ENCODE results near the gene KCNQ4.
A peak's percentile ranks its signal among the peaks of the same experiment; 100 is the strongest.

KCNQ4 gene

DNA sequence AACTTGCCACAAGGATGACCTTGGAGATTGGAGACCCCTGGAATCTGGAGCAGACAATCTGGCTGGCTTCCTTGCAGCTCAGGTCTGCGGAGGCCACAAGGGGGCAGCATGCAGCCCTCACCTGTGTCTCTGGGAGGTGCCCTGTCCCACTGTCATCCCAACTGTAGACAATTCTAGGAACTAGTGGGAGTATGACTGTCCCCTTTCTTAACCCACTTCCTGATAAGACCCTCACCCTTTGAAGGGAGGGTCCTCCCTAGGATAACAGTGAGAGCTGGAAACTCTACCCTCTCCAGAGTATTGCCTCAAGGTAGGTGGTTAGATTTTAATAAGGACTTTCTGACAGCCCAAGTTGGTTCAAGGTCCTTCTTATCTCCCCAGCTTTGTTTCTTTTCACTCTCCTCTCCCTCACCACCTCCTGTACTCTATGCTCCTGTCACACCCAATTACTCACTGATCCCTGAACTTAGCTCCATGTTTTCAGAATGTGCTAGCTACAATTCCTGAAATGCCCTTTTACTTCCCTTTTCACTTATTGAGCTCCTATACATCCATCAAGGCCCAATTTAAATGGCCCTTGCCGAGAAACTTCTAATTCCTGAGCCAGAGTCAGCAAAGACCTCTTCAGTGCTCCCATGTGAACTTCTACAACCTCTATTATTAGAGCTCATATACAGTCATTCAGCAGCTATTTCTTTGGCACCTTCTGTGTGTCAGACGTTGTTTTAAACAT, 9.2 kb upstream of the KCNQ4 start:
- H3K27me3 ChIP-seq (ENCODE audit: insufficient read depth, low read length) = no peaks in the 10 kb centered on the region
- peaks cover 7% of the 10 kb centered on the region for H3K9me3 ChIP-seq (ENCODE audit: low read length)
- no peaks in the 10 kb centered on the region for H3K4me1 ChIP-seq (ENCODE audit: insufficient read depth, low read length)
- H3K36me3 ChIP-seq (ENCODE audit: insufficient read depth, low read length) = peaks cover 40% of the 10 kb centered on the region
- no peak overlapping the region for H2AFZ ChIP-seq (ENCODE audit: low read depth, low read length)
- H3K4me3 ChIP-seq (ENCODE audit: low read length) = no peak overlapping the region

DNA sequence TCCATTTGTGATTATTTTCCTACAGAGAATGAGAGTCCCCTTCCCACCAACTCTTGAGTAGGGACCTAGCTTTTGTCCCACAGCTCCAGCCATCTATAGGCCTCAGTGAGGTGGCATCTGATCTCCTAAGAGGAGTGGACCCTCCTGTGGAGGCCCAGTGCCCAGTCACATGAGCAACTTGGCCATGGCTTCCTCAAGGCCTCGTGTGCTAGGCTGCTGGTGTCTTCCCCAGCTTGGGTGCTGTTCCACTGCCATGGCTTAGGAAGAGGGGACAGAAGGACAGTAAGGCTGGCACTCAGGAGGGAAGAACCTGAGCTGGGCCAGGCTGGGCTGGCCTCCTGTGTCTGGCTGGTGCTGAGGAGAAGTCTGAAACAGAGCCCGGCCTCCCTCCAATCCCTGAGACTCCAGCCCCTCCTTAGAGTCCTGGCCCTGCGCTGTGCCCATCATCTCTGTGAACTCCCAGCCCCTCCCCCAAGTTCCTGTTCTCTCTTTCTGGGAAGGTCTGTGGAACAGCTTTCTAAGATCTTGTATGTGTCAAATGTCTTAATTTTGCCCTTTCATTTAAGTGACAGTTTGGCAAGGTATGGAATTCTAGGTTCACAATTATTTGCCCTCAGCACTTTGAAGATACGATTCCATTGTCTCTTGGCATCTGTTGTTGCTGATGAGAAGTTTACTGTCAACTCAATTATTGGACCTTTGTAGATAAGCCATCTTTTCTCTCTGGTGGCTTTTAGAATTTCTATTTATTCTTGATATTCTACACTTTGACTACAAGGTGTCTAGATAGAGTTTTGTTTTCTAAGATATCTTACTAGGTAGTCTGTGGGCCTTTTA, 7.1 kb upstream of the KCNQ4 start:
- Histone ChIP-seq H3K9me3 (ENCODE audit: low read length) (peaks cover 7% of the 10 kb centered on the region), H3K27me3 (ENCODE audit: insufficient read depth, low read length) (no peaks in the 10 kb centered on the region), H3K4me1 (ENCODE audit: insufficient read depth, low read length) (no peaks in the 10 kb centered on the region), H2AFZ (ENCODE audit: low read depth, low read length) (no peak overlapping the region), H3K36me3 (ENCODE audit: insufficient read depth, low read length) (peaks cover 21% of the 10 kb centered on the region), H3K4me3 (ENCODE audit: low read length) (no peak overlapping the region)

- peaks cover 13% of the 10 kb centered on the region for H3K36me3 ChIP-seq (ENCODE audit: insufficient read depth, low read length)
- H3K4me1 ChIP-seq (ENCODE audit: insufficient read depth, low read length) = peaks cover 5% of the 10 kb centered on the region
- peaks cover 7% of the 10 kb centered on the region for H3K9me3 ChIP-seq (ENCODE audit: low read length)
- H2AFZ ChIP-seq (ENCODE audit: low read depth, low read length) = no peak overlapping the region
- H3K27me3 ChIP-seq (ENCODE audit: insufficient read depth, low read length) = peaks cover 3% of the 10 kb centered on the region
- no peak overlapping the region for H3K4me3 ChIP-seq (ENCODE audit: low read length)
These were observed 6.2 kb upstream of the KCNQ4 start for GRCh38 chr1:40777224-40777970.

DNA sequence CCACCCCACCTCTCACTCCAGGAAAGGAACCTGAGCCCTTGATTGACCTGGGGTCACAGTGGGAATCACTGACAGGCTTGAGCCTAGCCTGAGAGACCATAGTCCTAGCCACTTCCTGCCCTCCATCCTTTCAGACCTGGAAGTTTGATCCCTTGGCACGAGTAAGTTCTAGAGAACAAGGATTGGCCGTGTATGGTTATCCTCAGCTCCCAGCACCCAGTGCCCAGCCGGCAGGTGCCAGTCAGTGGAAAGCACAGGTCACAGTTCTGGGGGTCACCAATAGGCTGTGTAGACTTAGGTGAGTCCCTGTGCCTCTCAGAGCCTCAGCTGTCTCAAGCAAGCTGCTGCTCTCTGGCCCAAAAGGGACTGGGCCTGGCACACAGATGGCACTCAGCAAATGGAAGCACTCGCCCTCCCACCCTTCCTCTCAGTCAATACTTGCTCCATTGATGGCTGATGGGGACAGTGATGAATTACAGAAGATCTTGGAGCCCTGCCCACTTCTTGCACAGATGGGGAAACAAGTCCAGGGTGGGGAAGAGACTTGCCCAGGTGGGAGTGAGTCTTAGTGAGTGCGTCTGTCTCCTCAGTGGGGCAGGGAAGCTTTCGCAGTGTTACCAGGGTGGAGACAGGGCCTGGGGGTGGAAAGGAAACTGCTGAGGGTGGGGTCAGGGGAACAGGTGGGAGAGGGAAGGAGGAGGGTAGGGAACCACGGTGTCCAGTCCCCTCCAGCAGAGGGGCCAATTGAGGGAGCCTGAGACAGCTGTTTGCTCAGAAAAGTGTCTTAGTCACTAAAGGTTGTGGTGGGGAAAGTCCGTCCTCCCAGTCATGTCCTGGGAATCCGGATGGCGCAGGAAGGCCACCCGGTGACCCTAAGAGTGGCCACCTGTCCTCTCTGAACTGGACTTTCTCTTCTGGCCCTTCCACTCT, 2.6 kb upstream of the KCNQ4 start:
- H3K4me1 ChIP-seq (ENCODE audit: insufficient read depth, low read length) = peaks cover 23% of the 10 kb centered on the region
- H3K4me3 ChIP-seq (ENCODE audit: low read length) = no peak overlapping the region
- no peak overlapping the region for H2AFZ ChIP-seq (ENCODE audit: low read depth, low read length)
- H3K36me3 ChIP-seq (ENCODE audit: insufficient read depth, low read length) = peaks cover 8% of the 10 kb centered on the region
- H3K27me3 ChIP-seq (ENCODE audit: insufficient read depth, low read length) = peaks cover 26% of the 10 kb centered on the region
- H3K9me3 ChIP-seq (ENCODE audit: low read length) = peaks cover 7% of the 10 kb centered on the region

DNA sequence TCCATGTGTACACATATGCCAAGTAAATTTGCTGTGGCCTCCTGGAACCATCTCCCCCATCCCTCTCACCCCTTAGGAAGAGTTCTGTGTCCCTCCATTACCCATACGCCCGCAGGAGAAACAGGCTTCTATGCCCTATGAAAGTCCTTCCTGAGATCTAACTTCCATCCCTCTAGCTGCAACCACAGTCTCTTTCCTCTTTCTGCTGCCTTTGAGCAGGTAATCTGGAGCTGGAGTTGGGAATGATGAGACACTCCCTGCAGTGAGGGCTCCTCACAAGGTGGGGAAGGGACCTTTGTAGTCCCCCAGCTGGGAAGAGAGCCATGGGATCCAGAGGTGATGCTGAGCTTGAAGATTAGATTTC, 2.0 kb upstream of the KCNQ4 start:
- H3K4me1 ChIP-seq (ENCODE audit: insufficient read depth, low read length) = peaks cover 23% of the 10 kb centered on the region
- H3K9me3 ChIP-seq (ENCODE audit: low read length) = peaks cover under 1% of the 10 kb centered on the region
- H3K27me3 ChIP-seq (ENCODE audit: insufficient read depth, low read length) = peaks cover 28% of the 10 kb centered on the region
- no peak overlapping the region for H3K4me3 ChIP-seq (ENCODE audit: low read length)
- no peak overlapping the region for H2AFZ ChIP-seq (ENCODE audit: low read depth, low read length)
- peaks cover 3% of the 10 kb centered on the region for H3K36me3 ChIP-seq (ENCODE audit: insufficient read depth, low read length)

GRCh38 chr1:40782371-40782956, 1.1 kb upstream of the KCNQ4 start:
- H3K27me3 ChIP-seq (ENCODE audit: insufficient read depth, low read length) = peaks cover 28% of the 10 kb centered on the region
- no peak overlapping the region for H2AFZ ChIP-seq (ENCODE audit: low read depth, low read length)

DNA sequence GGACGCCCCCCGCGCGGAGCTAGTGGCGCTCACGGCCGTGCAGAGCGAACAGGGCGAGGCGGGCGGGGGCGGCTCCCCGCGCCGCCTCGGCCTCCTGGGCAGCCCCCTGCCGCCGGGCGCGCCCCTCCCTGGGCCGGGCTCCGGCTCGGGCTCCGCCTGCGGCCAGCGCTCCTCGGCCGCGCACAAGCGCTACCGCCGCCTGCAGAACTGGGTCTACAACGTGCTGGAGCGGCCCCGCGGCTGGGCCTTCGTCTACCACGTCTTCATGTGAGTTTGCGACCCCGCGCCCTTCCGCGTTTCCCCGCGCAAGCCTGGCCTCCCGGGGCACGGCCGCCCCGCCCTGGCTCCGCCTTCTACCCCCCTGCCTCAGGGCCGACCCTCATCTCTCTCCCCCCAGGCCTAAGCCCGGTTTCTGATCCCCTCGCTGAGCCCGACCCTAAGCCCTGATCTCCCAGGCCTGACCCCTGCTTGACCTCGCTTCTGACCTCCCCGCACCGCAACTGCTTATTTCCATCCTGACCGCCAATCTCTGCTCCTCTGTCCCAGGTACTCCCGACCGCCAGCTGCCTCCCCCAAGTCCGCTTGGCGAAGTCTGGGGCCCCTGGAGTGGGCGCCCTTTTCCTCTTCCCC, 669 bp downstream of the KCNQ4 start:
- Histone ChIP-seq H3K36me3 (ENCODE audit: insufficient read depth, low read length) (no peaks in the 10 kb centered on the region), H2AFZ (ENCODE audit: low read depth, low read length) (no peak overlapping the region), H3K9me3 (ENCODE audit: low read length) (no peaks in the 10 kb centered on the region), H3K4me1 (ENCODE audit: insufficient read depth, low read length) (peaks cover 23% of the 10 kb centered on the region), H3K27me3 (ENCODE audit: insufficient read depth, low read length) (peaks cover 32% of the 10 kb centered on the region), H3K4me3 (ENCODE audit: low read length) (peak overlapping the region; percentile 6)

More at GRCh38 chr1:40782371-40782956, 1.1 kb upstream of the KCNQ4 start:
- no peaks in the 10 kb centered on the region for H3K9me3 ChIP-seq (ENCODE audit: low read length)
- H3K4me3 ChIP-seq (ENCODE audit: low read length) = peak overlapping the region; percentile 47
- peaks cover 3% of the 10 kb centered on the region for H3K36me3 ChIP-seq (ENCODE audit: insufficient read depth, low read length)
- peaks cover 23% of the 10 kb centered on the region for H3K4me1 ChIP-seq (ENCODE audit: insufficient read depth, low read length)

DNA sequence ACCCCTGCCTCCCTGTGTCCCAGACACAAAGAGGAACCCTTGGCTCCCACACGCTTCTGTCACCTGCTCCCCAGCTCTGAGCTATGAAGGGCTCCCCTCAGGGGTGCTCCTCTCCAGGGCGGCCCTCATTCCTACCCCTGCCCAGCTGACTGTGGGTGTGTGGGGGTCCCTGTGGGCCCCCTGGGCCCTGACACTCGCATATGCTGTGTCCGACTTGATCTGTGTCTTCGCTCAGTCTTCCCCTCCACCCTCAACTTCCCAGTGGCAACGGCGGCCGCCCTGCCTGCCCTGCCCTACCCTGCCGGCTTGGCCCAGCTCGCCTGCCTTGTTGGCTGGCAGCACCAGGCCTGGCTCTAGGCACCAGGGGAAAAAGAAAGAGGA, 1.2 kb downstream of the KCNQ4 start:
- peaks cover 32% of the 10 kb centered on the region for H3K27me3 ChIP-seq (ENCODE audit: insufficient read depth, low read length)
- no peak overlapping the region for H2AFZ ChIP-seq (ENCODE audit: low read depth, low read length)
- H3K4me3 ChIP-seq (ENCODE audit: low read length) = no peak overlapping the region
- no peaks in the 10 kb centered on the region for H3K9me3 ChIP-seq (ENCODE audit: low read length)
- H3K4me1 ChIP-seq (ENCODE audit: insufficient read depth, low read length) = peaks cover 23% of the 10 kb centered on the region
- H3K36me3 ChIP-seq (ENCODE audit: insufficient read depth, low read length) = no peaks in the 10 kb centered on the region

DNA sequence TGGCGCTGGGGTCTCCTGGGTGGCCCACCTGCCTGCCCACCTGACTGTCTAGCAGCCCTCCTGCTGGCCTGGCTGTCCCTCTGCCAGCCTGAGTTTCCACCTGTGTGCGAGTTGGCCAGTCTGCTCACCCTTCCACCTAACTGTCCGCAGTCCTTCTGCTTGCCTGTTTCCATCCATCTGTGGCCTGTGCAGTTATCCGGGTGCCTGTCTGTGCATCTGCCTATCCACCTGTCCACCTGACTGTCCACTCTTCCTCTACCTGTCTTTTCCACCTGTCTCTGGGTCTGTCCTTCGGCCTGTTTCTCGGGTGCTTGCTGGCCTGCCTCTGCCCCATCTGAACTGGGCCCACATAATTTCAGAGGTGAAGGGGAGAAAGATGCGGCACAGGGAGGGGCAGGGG, 1.9 kb downstream of the KCNQ4 start:
- Histone ChIP-seq H3K4me3 (ENCODE audit: low read length) (no peak overlapping the region), H3K27me3 (ENCODE audit: insufficient read depth, low read length) (peaks cover 32% of the 10 kb centered on the region), H3K9me3 (ENCODE audit: low read length) (no peaks in the 10 kb centered on the region)

GRCh38 chr1:40786171-40786994, 2.8 kb downstream of the KCNQ4 start:
- Histone ChIP-seq H3K9me3 (ENCODE audit: low read length) (no peaks in the 10 kb centered on the region), H3K4me1 (ENCODE audit: insufficient read depth, low read length) (peaks cover 23% of the 10 kb centered on the region), H3K4me3 (ENCODE audit: low read length) (no peak overlapping the region), H3K27me3 (ENCODE audit: insufficient read depth, low read length) (peaks cover 34% of the 10 kb centered on the region), H2AFZ (ENCODE audit: low read depth, low read length) (no peak overlapping the region), H3K36me3 (ENCODE audit: insufficient read depth, low read length) (no peaks in the 10 kb centered on the region)

More for the DNA sequence above, 1.9 kb downstream of the KCNQ4 start:
- H3K4me1 ChIP-seq (ENCODE audit: insufficient read depth, low read length) = peaks cover 23% of the 10 kb centered on the region
- H3K36me3 ChIP-seq (ENCODE audit: insufficient read depth, low read length) = no peaks in the 10 kb centered on the region
- H2AFZ ChIP-seq (ENCODE audit: low read depth, low read length) = no peak overlapping the region

DNA sequence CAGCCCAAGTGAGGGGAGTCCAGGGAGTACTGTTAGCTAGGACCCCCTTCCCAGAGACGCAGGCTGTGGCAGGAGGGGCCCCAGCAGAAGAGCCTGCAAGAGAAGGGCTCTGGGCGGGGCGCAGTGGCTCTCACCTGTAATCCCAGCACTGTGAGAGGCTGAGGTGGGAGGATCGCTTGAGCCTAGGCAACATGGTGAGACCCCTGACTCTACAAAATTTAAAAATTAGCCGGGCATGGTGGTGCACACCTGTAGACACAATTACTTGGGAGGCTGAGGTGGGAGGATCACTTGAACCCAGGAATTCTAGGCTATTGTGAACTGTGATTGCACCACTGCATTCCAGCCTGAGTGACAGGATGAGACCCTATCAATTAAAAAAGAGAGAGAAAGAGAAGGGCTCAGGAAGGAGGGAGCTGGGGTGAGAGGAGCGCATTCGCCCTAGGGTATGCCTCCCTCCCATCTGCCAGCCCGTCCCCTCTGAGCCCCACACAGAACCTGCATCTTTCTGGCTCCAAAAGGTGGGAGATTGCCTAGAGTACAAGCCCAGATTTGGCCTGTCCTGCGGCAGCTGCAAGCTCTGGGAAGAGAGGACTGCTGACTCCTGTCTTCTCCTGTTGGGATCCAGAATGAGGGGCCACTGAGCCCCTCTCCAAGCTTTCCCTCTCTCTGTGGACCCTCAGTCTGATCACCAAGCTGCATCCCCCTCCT, 3.6 kb downstream of the KCNQ4 start:
- H3K4me1 ChIP-seq (ENCODE audit: insufficient read depth, low read length) = peaks cover 20% of the 10 kb centered on the region
- no peaks in the 10 kb centered on the region for H3K36me3 ChIP-seq (ENCODE audit: insufficient read depth, low read length)
- peaks cover 35% of the 10 kb centered on the region for H3K27me3 ChIP-seq (ENCODE audit: insufficient read depth, low read length)
- H3K9me3 ChIP-seq (ENCODE audit: low read length) = no peaks in the 10 kb centered on the region
- H2AFZ ChIP-seq (ENCODE audit: low read depth, low read length) = no peak overlapping the region
- H3K4me3 ChIP-seq (ENCODE audit: low read length) = no peak overlapping the region
